Kidney (tissue), 14 donors: ENCODE measurements around the gene PRTN3. TPM values are rescaled to one million over a fixed set of nuclear protein-coding genes. Genes with fewer than 3 reads are reported as not detected.
A peak's percentile ranks its signal among the peaks of the same experiment; 100 is the strongest.

ENCODE experiments used
- DNase-seq, 5 donors: peaks; one replicate each; pipeline ENCODE4 v3.0.0-alpha.2; 2013 to 2020
- FAIRE-seq: peaks from 2 replicates; lab custom pipeline; 2012; peaks lifted over from hg19 to GRCh38; lab: Jason Lieb, UNC
- H3K27ac ChIP-seq, 2 donors: one replicate each; pipeline ENCODE4 v1.7.0; 2013; ENCODE audit warnings: low read depth in 2 of 2, low read length in 2 of 2, inconsistent platforms in 1 of 2
- H3K27me3 ChIP-seq: one replicate; pipeline ENCODE4 v1.7.1; 2013; ENCODE audit warnings: low read length, inconsistent platforms; ENCODE audit not compliant: control insufficient read depth, insufficient read depth
- H3K36me3 ChIP-seq, 3 donors: one replicate each; pipeline versions ENCODE4 v1.7.0 to v1.7.1; 2013; ENCODE audit warnings: low read length in 3 of 3, control low read depth in 1 of 3, inconsistent platforms in 1 of 3; ENCODE audit not compliant: insufficient read depth in 3 of 3, control insufficient read depth in 2 of 3
- H3K4me1 ChIP-seq, 3 donors: one replicate each; pipeline versions ENCODE4 v1.7.0 to v1.7.1; 2013; ENCODE audit warnings: low read length in 3 of 3, inconsistent platforms in 1 of 3, low read depth in 1 of 3; ENCODE audit not compliant: control insufficient read depth in 2 of 3, insufficient read depth in 2 of 3
- H3K4me3 ChIP-seq, 3 donors: one replicate each; pipeline versions ENCODE4 v1.7.0 to v1.8.1; 2013; ENCODE audit warnings: low read length in 3 of 3, control low read depth in 1 of 3, inconsistent platforms in 1 of 3
- H3K9ac ChIP-seq, 3 donors: one replicate each; pipeline versions ENCODE4 v1.7.0 to v1.7.1; 2013; ENCODE audit warnings: low read length in 3 of 3, control low read depth in 1 of 3, inconsistent platforms in 1 of 3
- H3K9me3 ChIP-seq, 3 donors: one replicate each; pipeline versions ENCODE4 v1.7.0 to v1.7.1; 2013; ENCODE audit warnings: low read length in 3 of 3, control low read depth in 1 of 3, inconsistent platforms in 1 of 3; ENCODE audit not compliant: control insufficient read depth in 2 of 3, insufficient read depth in 1 of 3
- CTCF ChIP-seq: IDR thresholded peaks from 3 replicates; pipeline ENCODE4 v1.5.1; 2012; ENCODE audit warnings: mild to moderate bottlenecking, moderate library complexity, borderline replicate concordance; ENCODE audit not compliant: insufficient read depth; ENCODE audit errors: extremely low read depth
- intact Hi-C: fragments of 100-400 bp; cut with DNase I; formaldehyde crosslinking; loops from one replicate; pipeline ENCODE4 v1.11.1; 2022
- polyA plus RNA-seq: library from polyadenylated mRNA; stranded (reverse); fragments of 350-450 nt; fragmentation: Illumina TruSeq; extraction: RNeasy Lipid Tissue Mini Kit (QIAGEN cat#74804); gene quantifications from one replicate; pipeline ENCODE4 v1.2.3, GENCODE V29; 2014; ENCODE audit warnings: low read depth, low replicate concordance; ENCODE audit not compliant: insufficient read depth
- total RNA-seq: library from RNA; stranded (reverse); fragmentation: NEBNext Ultra II Directional; extraction: Animal tissue kit (Norgen Biotek cat#: 25700); gene quantifications from one replicate; pipeline ENCODE4 v1.2.1, GENCODE V29; 2021
- donor health status: control.
- donor health status: control.
- donor health status: control.
- donor health status: control.
- donor health status: control.
- donor health status: DM: yes; HTN: yes; CAD: no.
- donor health status: Normal renal cell carcinoma (clear cell type).

Gene PRTN3
- total and polyA plus RNA-seq, 2 donors from 2014 or later, result not detected

- Histone ChIP-seq H3K4me3 (no peak overlapping the region), H3K4me1 (no peaks in the 10 kb centered on the region), H3K27ac (no peak overlapping the region), H3K9me3 (no peaks in the 10 kb centered on the region), H3K27me3 (no peaks in the 10 kb centered on the region), H3K36me3 (no peaks in the 10 kb centered on the region), H3K9ac (no peak overlapping the region)
- no peak for TF ChIP-seq CTCF
- peak in 2 of 5 donors; percentile 69 to 80 for DNase-seq
- intact Hi-C loops, result no loop called here
- no peak for FAIRE-seq
These were observed 19.5 kb upstream of the PRTN3 start for GRCh38 chr19:821231-821824.

GRCh38 chr19:821825-822503 lies 18.8 kb upstream of the PRTN3 start, which contains the start of gene PLPPR3:
TSS of gene PLPPR3 (minus strand) at chr19:821955. CDS start at chr19:821559, 396 bp downstream.
- intact Hi-C loops, result no loop called here
- Histone ChIP-seq H3K9ac (no peak within 1 kb of the TSS), H3K27ac (no peak within 1 kb of the TSS), H3K4me1 (no peaks in the 10 kb centered on the region), H3K4me3 (no peak within 1 kb of the TSS), H3K9me3 (no peaks in the 10 kb centered on the region), H3K27me3 (no peaks in the 10 kb centered on the region), H3K36me3 (no peaks in the 10 kb centered on the region)
- no peak for FAIRE-seq
- no peak for TF ChIP-seq CTCF
- DNase-seq, result peak in 4 of 5 donors; percentile 63 to 85 (median 72)

GRCh38 chr19:823565-824121 lies 17.2 kb upstream of the PRTN3 start:
- DNase-seq (no peak), FAIRE-seq (no peak)
- H3K4me3 ChIP-seq, result no peak overlapping the region
- no peaks in the 10 kb centered on the region for H3K9me3 ChIP-seq
- H3K9ac ChIP-seq, result no peak overlapping the region
- H3K27me3 ChIP-seq, result no peaks in the 10 kb centered on the region
- H3K4me1 ChIP-seq, result no peaks in the 10 kb centered on the region
- TF ChIP-seq CTCF, result no peak
- H3K36me3 ChIP-seq, result no peaks in the 10 kb centered on the region
- intact Hi-C loops, result no loop called here
- no peak overlapping the region for H3K27ac ChIP-seq
